Kidney glomerular epithelial cell (primary cell): Measurements from ENCODE around the gene PI4K2A.
"Not testable (repeated sequence)": the region's sequence is repeated elsewhere in the genome, so short reads cannot be mapped to it uniquely, and the experiment has no call there.

Experiments
- DNase-seq: peaks from one replicate; lab custom pipeline; 2025; lab: John Stamatoyannopoulos, UW

The PI4K2A gene

DNA sequence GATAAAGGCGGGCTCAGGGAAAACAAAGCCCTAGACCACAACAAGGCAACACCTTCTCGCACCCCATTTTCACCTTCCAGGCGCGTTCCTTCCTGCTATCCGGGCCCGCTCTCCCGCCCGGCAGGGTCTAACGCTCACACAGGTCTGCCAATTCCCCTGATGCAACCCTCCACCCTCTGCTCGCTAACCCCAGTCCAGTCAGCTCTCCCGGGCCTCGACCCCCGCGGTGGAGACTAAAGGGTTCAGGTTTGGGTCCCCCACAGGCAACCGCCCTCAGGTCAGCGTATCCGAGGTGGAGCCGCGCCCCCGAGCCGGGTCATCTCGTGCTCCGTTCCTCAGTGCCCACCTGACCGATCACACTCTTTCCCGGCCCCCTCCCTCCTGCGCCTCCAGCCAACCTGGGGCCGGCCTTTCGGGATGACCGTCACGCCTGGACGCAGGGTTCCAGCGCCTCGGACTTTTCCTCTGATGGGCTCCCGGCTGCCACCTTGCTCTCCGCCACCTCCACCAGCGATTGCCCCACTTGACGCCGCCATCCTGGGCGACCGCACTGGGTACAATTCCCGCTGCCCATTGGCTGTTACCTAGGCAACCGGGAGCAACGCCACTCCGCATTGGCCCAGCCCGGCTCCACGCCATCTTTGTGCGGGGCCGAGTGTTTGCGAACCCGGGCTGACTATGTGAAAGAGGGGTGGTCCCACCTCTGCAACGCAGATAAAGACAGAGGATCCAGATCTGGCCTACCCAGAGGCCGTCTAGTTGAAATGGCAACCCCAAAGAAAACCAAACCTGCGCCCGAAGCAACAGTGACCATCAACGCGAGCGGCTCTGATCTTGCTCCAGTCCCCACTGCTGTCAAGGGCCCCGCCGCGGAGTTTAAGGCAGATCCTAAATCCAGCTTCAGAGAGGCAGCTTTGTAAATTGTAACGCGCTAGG, 7.3 kb upstream of the PI4K2A start, which contains the start of gene MORN4:
Gene MORN4 (minus strand): TSS at position 552 of the 936 bp plus-strand sequence. CDS start 13,847 bp downstream, outside the sequence.
- peak; percentile 88 for DNase-seq

DNA sequence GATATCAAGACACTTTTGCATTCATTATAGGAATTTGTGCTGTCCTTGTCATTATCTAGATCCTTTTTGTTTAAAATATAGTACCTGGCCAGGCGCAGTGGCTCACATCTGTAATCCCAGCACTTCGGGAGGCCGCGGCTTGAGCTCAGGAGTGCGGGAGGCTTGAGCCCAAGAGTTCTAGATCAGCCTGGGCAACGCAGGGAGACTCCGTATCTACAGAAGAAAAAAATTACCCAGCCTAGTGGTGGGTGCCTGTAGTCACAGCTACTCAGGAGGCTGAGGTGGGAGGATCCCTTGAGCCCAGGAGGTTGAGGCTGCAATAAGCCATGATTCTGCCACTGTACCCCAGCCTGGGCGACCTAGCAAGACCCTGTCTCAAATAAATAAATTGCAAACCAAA, 6.5 kb upstream of the PI4K2A start:
- no peak for DNase-seq

DNA sequence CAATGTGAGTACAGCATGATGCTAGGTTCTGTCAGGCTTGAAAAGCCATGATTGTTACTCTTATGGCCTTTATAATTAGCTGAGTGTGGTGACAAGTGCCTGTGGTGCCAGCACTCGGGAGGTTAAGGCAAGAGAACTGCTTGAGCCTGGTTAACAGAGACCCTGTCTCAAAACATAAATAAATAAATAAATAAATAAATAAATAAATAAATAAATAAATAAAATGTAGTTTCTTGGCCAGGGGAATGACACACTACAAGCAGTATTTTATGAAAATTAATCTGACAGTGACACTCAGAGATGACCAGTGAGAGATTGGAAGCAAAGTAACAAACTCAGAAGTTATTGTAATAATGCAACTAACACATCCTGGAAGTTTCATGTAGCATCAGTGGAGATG, 4.9 kb upstream of the PI4K2A start:
- DNase-seq = no peak

DNA sequence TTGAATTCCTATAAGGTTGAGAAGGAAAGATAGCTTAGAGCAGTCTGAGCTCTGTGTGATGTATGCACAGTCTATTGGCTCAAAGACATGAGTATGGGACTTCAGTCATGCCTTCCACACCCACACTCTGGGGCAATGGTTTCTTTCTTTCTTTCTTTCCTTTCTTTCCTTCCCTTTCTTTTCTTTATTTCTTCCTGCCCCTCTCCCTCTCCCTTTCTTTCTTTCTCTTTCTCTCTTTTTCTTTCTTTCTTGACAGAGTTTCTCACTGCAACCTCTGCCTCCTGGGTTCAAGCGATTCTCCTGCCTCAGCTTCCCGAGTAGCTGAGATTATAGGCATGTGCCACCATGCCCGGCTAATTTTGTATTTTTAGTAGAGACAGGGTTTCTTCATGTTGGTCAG, 1.4 kb upstream of the PI4K2A start:
- DNase-seq = not testable (repeated sequence)

DNA sequence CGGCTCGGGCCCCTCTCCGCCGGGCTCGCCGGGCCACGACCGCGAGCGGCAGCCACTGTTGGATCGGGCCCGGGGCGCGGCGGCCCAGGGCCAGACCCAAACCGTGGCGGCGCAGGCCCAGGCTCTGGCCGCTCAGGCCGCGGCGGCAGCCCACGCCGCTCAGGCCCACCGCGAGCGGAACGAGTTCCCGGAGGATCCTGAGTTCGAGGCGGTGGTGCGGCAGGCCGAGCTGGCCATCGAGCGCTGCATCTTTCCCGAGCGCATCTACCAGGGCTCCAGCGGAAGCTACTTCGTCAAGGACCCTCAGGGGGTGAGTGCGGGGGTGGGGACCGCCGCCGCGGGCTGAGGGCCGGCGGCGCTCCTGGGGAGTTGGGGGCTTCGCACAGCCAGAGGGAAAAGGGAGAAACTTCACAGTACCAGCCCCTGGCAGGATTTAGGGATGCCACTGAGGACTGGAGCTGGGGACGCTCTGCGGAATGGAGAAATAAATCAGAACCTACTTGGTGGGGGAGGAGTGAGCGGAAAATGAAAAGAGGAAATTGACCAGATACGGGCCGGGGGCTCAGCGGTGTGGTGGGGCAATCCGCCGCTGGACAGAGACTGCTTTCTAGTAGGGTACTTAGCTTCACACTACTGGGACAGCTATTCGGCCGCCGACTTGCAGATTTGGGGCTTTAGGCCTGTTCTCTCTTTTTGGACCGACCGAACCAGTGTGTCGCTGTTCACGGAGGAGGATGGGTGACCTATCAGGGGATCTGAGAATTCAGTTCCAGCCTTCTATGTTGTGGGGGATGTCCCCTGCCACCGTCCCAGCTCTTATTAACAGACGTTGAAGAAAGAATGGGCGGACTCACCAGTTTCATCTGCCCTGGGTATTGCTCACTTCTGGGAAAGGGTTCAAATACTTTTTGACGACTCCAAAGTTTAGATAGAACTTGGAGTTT, 669 bp downstream of the PI4K2A start:
- peak; percentile 25 for DNase-seq

DNA sequence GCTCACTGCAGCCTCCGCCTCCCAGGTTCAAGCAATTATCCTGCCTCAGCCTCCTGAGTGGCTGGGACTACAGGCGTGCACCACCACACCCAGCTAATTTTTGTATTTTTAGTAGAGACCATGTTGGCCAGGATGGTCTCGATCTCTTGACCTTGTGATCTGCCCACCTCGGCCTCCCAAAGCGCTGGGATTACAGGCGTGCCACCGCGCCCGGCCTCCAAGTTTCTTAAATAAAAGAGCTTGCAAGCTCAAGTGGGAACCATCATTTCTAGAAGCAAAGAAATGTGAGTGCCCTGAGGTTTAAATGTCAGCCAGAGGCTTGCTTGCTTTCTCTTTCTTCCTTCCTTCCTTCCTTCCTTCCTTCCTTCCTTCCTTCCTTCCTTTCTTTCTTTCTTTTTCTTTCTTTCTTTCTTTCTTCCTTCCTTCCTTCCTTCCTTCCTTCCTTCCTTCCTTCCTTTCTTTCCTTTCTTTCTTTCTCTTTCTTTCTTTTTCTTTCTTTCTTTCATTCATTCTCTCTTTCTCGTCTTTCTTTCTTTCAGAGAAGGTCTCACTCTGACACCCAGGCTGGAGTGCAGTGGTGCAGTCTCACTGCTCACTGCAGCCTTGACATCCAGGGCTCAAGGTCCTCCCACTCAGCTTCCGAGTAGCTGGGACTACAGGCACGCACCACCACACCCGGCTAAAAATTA, 2.1 kb downstream of the PI4K2A start:
- not testable (repeated sequence) for DNase-seq

DNA sequence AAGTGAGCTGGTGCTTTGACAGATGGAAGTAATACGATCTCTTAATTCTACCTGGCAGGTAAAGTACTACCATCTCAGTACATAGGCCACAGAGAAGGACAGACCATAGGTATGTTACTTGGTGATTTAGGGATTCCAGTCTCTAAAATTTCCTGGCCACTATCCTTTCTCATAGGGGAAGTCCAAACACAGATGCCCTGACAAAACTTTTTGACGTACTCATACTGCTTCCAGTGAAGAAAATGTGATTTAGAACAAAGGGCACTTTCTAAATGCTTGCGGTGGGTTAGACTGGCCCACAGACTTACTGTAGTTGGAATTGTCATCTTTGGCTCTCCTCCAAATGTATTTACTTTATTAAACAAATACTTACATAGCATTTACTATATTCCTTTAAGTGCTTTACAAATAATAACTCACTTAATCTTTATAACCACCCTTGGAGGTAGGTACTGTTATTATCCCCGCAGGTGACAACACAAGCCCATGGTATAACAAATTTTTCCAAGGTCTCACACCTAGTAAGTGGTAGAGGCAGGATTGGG, 3.0 kb downstream of the PI4K2A start:
- no peak for DNase-seq

DNA sequence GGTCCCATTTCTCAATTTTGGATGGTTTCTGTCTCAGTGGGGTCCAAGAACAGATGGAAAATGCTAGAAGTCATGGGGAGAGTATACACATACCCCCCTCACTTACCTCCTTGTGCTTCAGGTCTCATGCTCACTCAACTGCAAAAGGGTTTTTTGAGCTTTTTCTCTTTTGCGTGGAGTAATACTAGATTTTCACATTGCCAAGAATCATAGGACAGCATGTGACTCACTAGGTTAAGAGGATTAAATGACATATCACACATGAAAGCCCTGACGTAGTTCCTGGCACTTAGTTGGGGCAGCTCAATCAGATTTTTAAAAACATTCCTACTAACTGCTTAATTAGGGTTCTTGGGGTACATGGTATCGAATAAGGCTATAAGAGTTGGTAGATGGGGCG, 4.5 kb downstream of the PI4K2A start:
- DNase-seq = no peak

DNA sequence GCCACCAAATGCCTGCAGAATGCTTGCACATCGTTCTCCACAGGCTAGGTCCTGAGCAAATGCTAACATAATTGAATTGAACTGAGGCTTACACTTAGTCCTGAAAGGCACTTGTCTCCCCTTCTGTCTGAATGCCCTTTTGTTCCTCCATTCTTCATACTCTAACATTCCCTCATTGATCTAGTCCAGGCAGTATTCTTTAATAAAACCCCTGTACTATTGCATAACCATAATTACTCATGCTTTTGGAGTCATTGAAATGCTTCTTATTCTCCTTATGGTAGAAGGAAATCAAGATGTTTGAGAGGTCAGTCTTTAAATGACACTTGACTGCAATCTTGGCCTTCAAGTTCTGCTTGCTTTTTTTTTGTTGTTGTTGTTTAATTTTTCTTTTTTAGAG, 7.1 kb downstream of the PI4K2A start:
- no peak for DNase-seq

DNA sequence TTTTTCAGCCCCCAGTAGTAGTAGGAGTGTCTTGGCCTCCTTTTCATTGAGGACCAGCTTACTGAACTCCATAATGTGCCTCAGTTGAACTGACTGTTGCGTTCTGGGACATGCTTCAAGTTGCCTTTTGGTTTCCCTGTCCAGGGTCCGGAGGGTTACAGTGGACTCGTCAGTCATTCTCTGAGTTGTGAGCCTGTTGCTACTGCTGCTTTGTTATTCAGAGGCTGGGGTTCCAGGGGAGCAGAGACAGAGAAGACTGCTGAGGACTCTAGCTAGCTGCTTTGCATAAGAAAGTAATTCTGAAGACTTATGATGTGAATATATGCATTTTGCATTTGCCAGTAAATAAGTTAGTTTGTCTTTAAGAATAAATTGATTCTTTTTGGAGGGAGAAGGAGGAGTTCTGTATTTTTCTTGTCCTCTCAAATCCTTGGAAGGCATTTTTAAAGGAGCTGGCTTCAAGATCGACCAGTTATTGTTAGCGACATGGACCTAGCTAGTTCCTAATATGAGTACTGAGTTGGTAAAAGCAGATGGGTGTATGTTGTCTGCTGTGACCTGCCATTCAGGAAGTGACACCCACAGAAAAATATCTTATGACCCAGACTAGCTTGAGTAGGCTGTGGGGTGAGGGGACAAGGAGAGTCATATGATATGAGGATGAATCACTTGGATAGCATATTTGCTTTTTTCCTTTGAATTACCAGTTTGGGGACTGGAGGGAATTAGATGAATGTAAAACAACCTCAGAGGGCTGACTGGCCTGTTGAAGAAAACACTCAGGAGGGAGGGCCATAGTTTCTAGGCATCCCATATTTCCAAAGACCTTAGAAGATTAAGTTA, 8.3 kb downstream of the PI4K2A start:
- DNase-seq = peak; percentile 73

DNA sequence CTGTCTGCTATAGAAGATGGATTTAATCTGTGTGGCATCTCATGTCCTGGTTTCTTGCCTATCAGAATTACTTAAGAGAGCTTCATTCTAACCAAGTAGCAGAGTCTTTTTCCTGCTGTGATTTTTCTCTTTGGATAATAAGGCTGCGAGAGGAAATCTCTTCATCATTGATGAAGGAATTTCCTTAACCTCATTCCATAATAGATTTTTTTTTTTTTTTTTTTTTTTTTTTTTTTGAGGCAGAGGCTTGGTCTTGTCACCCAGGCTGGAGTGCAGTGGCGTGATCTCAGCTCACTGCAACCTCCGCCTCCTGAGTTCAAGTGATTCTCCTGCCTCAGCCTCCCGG, 8.9 kb downstream of the PI4K2A start:
- not testable (repeated sequence) for DNase-seq

DNA sequence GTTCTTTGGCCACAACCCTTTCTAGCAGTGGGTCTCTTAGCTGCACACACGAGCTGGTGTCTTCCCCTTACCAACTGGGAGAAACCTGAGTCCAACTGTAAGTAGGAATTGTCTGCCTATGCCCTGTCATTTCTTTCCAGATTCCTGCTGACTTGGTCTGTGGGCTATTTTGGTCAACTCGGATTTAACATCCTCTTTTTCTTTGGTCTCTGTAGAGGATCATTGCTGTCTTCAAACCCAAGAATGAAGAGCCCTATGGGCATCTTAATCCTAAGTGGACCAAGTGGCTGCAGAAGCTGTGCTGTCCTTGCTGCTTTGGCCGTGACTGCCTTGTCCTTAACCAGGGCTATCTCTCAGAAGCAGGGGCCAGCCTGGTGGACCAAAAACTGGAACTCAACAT, 10.3 kb downstream of the PI4K2A start:
- DNase-seq = no peak

DNA sequence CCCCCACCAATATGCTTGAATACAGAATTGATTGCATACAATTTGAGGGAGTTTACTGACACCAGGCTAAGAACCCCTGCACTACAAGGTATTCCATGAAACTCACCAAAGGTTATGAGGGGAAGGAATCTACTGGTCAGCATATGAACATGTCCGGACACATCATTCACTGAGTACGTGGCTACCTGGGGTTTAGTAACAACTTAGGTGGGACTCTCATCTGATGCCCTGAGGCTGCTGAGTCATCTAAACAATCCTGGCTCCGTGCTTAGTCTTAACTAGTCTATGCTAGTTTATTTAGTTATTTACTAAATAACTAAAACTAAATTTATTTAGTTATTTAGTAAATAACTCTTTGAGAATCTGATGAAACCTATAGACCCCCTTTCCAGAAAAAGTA, 11.3 kb downstream of the PI4K2A start:
- no peak for DNase-seq

DNA sequence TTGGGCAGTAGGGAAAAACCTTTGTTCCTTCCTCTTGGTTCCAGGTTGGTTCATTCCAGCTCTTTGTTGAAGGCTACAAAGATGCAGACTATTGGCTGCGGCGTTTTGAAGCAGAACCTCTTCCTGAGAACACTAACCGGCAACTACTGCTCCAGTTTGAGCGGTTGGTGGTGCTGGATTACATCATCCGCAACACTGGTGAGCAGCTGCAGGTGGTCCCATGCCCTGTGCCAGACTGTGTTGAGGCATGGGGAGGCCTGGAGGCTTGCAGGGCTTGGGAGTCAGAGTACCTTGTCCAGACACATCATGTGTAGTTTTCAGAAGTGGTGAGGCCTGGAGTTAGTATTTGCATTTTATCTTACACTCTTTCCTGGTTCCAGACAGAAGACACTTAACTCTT, 16.3 kb downstream of the PI4K2A start:
- no peak for DNase-seq

DNA sequence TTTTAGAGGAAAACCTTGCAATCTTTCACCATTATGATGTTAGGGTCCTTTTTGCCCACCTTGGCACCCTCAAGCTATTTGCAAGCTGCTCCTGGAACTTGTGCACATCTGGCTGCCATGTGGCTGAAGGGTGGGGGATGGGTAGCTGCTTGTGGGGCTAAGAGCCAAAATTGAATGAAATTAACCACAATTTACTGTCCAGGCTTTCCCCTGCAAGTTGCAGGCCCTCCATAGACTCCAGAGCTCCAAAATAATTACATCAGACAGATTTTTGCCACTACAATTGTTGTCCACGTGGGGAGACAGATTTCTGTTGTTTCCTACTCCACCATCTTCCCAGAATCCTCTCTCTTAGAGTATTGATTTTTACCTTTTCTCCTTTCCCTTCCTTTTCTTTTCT, 19.1 kb downstream of the PI4K2A start:
- no peak for DNase-seq

DNA sequence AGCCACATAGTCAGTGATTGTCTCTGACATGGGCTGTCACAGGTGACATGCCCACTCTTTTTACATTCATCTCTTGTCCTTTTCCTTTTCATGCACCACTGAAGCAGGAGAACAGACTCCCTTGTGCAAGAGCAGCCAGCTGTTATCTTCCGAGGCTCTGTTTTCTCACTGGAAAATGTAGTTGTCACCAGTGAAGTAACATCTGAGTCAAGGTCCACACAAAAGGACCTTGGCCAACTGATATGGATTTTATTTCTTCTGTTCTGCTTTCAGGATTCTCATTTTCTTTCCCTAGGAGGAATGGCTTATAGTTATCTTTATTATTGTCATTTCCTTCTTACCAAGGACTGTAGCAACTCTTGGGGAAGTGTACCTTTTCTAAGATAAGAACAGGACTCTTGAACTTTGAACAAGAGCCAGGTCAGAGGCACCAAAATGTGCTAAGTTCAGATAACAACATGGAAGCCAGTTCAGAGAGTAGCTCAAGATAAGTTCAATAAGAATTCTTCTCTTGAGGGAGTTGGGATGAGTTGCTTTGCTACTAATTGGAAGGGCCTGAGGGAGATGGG, 23.9 kb downstream of the PI4K2A start:
- no peak for DNase-seq

DNA sequence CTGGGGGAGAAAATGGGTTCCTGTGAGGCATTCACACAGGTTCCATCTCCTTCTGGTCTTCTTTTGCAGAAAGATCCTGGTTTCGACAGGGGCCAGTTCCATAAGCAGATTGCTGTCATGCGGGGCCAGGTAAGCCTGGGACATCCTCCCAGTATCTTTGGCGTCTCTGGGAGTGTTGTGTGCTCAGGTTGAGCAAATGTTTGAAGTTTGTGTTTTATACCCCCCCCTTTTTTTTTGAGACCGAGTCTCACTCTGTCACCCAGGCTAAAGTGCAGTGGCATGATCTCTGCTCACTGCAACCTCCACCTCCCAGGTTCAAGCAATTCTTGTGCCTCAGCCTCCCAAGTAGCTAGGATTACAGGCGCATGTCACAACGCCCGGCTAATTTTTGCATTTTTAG, 26.5 kb downstream of the PI4K2A start:
- DNase-seq = no peak

DNA sequence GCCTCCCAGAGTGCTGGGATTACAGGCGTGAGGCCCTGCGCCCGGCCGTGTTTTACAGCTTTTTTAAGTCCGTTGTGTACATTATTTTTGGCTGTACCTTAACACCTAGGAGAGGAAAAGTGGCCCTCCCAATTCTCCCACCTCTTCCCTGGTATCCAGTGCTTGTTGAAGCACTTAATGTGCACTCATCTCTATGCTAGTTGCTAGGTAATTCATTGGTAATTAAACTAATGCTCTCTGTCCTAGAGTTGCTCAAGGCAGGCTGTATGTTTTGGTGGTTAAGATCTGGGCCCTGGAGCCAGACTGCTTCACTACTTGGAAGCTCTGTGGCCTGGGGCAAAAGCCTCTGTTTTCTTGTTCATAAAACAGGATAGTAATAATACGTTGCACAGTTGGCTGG, 27.0 kb downstream of the PI4K2A start:
- DNase-seq = no peak

DNA sequence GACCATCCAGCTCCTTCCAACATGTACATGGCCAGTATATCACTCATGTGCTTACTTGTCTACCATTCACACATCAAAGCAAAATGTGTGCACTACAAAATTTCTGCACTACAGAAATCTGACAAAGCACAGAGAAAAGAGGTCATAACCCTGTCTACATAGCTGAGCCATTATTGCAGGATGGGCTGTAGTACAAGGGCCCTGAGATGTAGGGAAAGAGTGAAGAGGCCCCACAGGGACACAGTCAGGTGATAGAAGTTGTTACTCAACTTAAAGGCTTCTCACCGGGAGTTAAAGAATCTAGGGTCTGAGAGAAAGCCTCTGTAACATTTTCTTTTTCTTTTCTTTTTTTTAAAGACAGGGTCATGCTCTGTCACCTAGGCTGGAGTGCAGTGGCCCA, 29.1 kb downstream of the PI4K2A start:
- DNase-seq = no peak

DNA sequence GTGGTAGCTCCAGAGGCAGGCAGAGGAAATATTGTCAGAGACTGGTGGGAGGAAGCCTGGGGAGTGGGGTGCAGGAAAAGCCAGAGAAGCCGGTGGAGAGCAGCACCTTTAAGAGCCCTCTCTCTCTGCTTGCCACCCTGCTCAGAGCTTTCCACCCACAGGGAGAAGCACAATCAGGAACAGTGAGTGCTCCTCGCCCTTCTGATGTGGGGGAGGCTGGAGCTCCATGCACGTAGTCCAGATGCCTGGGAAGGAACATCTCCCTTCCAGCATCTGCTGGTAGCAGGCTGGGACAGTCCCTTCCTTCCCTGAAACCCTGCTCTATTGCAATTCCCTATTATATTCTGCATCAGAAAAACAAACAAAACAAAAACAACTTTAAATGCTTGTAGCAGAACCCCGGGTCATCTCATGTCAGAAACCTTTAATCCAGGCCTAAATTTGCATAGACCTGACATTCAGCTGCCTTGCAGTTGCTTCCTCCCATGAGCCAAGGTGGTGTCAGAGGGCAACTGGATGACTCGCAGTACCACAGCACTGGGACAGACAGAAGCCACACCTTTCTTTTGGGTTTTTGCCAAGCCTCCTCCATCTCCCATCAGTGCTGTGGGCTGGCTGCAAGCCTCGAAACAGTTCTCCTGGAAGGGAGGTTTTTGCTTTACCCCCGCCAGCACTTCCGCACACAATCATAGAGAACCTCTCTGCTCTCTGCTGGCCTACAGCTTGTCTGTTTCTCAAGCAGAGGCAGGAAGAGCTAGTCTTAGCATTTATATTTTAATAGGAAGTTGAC, 33.5 kb downstream of the PI4K2A start:
- DNase-seq = peak; percentile 12
